HG03571 (cell line): ENCODE data around the gene RAD54L2.
"Not testable (repeated sequence)": the region's sequence is repeated elsewhere in the genome, so short reads cannot be mapped to it uniquely, and the experiment has no call there.

Experiments
- ATAC-seq: cut with Tn5 transposase; IDR thresholded peaks from one replicate; pipeline ENCODE4 v1.9.1; 2021; ENCODE audit not compliant: unreplicated experiment

Gene RAD54L2

DNA sequence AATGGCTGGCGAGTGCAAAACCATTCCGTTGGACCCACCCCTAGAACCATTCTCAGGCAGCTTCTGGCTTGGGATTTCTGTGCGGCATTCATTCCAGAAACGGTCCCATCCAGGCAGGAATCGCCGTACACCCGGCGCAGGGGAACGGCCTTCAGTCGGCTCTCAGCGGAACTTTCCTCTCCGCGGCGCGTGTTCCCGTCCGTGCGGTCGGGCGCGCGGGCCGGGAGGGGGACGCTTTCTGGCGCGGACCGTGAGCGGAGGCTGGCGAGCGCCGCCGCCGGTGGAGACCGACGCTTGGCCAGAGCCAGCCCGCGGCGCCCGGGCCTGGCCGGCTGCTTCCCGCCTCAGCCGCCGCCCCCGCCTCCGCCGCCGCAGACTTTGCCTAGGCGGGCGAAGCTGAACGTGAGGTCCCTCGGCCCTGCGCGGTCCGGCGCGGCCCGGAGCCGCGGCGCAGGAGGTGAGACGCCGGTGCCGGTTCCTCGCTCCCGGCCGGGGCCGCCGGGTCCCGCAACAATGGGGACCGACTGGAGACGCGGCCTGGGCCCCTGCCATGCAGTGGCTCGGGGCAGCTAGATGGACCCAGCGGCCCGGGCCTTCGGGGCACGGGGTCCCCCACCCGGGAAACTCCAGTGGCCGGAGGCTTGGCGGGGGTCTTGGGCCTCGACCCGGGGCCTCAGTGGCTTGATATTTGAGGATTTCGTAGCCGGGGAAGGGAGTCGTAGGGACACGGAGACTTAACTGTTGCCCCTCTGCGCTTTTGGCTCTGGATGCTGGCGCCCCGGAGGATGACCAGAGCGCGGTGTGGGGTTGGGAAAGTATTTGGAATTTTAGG is at the start of gene RAD54L2:
TSS of gene RAD54L2 (plus strand) at position 261 of the 832 bp plus-strand sequence. CDS start 51,702 bp downstream, outside the sequence.
- peak; percentile 74 for ATAC-seq

DNA sequence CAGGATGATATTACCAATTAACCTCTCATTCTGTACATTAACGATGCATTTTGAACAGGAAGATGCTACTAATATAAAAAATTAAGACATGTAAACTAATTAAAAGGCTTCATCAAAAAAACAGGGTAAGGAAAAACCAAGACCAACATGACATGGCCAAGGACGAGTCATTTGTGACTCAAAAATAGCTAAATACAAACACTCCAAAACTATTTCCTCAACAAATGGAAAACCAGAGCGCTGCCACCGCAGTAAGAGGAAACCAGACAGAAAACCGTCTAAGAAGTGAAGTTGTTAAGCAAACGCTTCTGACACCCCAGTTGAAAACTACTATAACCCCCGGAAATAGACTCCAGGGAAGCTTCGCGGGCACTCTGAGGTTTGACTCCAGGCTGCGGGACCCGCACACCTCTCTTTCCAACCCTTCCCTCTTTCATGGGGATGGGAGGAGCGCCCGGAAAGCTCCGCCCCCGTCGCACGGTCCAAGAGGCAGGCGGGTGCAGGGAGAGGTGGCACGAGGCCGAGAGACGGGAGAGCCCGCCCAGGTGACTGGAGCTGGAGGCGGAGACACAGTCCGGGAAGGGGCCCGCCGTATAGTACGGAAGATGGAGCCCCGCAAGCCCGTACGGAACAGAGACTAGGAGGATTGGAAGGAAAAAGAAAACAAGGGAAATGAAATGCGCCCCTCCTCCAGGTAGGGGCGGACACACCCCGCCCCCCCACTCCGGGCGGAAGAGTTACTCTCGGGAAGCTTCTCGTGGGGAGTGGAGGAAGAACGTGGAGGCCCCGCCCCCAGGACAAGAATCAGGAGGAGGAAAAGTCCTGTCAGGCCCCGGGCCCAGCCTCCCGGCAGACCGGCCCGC is 39.4 kb upstream of the RAD54L2 start:
- peak; percentile 47 for ATAC-seq

GRCh38 chr3:51500632-51501131 is 37.8 kb upstream of the RAD54L2 start:
- ATAC-seq, result no peak

GRCh38 chr3:51501833-51502561 is 36.5 kb upstream of the RAD54L2 start:
- ATAC-seq, result no peak

GRCh38 chr3:51502562-51502910 is 36.0 kb upstream of the RAD54L2 start:
- ATAC-seq, result no peak

DNA sequence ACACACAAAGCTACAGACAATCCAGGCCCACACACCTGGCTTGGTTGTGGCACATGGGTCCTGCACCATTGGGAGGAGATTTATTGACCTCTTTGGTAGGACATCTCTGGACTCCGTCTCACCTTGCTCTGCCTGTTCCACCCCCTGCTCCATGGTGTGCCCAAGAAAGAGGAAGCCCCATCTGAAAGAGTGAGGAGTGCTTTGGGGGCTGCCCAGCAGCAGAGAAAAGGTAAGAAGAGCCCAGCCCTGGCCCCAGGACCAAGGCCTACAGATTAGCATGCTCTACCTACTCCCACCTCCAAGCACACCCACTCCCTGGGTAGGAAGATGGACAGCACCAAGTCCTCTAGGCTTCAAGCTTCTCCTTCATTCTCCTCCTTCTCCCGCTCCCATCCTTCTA is 35.5 kb upstream of the RAD54L2 start:
- no peak for ATAC-seq

- ATAC-seq, result no peak
These were observed 30.3 kb upstream of the RAD54L2 start for GRCh38 chr3:51508255-51508654.

- ATAC-seq, result no peak
These were observed 27.5 kb upstream of the RAD54L2 start for GRCh38 chr3:51510996-51511395.

GRCh38 chr3:51514210-51514609 is 24.3 kb upstream of the RAD54L2 start:
- ATAC-seq, result no peak

DNA sequence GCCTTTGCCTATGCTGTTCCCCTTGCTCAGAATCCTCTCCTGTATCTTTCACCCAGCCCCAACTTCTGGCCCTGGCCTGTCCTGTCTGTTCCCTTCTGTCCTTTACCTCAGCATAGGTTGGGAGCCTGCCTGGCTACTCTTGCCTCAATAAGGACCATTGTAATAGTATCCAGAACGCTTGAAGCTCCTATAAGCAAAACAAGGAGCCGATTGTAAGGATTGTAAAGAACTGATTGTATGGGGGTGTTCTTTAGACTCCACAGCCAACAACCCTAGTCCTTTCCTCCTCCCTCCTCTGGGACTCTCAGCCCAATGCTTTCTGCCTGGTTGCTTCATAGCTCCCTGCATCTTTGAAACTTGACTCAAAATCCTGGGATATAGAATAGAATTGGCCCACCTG is 18.7 kb upstream of the RAD54L2 start:
- no peak for ATAC-seq

DNA sequence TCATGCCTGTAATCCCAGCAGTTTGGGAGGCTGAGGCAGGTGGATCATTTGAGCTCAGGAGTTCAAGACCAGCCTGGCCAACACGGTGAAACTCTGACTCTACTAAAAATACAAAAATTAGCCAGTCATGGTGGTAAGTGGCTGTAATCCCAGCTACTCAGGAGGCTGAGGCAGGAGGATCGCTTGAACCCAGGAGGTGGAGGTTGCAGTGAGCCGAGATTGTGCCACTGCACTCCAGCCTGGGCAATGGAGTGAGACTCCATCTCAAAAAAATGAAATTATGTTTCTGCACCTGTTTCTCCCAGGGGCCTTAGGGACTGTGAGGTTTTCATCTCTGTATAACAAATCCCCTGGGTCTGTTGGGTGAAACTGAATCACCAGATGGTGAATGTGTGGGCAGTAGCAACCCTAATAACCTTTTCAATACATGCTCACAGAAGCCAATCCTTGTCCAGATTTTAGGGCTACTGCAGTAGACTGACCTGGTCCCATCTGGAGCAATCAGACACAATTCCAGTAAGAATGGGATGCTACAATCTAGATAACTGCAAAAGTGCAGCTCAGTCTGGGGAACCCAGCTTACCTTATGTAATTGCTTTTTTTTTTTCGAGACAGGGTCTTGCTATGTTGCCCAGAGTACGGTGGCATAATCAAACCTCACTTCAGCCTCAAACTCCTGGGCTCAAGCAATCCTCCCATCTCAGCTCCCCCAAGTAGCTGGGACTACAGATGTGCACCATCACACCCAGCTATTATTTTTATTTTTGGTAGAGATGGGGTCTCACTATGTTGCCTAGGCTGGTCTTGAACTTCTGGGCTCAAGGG is 17.4 kb upstream of the RAD54L2 start:
- peak; percentile 64 for ATAC-seq

DNA sequence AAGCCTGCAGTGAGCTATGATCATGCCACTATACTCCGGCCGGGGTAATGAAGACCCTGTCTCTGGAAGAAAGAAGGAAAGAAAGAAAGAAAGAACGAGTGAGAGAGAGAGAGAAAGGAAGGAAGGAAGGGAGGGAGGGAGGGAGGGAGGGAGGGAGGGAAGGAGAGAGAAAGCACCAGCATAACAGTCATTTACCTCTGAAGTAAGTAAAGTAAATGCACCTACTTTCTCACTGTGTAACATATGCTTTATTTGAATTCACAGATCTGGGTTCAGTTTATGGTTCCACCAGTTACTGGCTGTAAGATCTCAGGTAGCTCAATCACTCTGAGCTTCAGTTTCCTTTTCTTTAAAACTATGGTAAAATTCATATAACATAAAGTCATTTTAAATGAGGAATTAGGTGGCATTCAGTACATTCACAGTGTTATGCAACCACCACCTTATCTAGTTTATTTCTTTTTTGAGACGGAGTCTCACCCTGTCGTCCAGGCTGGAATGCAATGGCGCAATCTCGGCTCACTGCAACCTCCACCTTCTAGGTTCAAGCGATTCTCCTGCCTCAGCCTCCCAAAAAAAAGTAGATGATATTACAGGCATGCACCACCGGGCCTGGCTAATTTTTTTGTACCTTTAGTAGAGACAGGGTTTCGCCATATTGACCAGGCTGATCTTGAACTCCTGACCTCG is 16.1 kb upstream of the RAD54L2 start:
- ATAC-seq, result no peak

- not testable (repeated sequence) for ATAC-seq
These were observed 13.6 kb upstream of the RAD54L2 start for GRCh38 chr3:51524874-51525273.

- ATAC-seq, result no peak
These were observed 8.0 kb upstream of the RAD54L2 start for GRCh38 chr3:51530485-51530884.

- ATAC-seq, result no peak
These were observed 3.1 kb upstream of the RAD54L2 start for GRCh38 chr3:51535146-51536019.

DNA sequence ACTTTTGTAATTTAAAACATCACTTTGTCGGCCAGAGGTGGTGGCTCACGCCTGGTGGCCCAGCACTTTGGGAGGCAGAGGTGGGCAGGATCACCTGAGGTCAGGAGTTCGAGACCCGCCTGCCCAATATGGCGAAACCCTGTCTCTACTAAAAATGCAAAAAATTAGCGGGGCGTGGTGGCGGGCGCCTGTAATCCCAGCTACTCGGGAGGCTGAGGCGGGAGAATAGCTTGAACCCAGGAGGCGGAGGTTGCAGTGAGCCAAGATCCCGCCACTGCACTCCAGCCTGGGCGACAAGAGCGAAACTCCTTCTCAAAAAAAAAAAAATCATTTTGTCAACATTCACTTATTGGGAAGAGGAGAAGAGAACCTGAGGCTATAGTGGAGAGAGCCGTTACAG is 888 bp upstream of the RAD54L2 start:
- ATAC-seq, result not testable (repeated sequence)

GRCh38 chr3:51538115-51538458 is 432 bp upstream of the RAD54L2 start:
- ATAC-seq, result no peak

DNA sequence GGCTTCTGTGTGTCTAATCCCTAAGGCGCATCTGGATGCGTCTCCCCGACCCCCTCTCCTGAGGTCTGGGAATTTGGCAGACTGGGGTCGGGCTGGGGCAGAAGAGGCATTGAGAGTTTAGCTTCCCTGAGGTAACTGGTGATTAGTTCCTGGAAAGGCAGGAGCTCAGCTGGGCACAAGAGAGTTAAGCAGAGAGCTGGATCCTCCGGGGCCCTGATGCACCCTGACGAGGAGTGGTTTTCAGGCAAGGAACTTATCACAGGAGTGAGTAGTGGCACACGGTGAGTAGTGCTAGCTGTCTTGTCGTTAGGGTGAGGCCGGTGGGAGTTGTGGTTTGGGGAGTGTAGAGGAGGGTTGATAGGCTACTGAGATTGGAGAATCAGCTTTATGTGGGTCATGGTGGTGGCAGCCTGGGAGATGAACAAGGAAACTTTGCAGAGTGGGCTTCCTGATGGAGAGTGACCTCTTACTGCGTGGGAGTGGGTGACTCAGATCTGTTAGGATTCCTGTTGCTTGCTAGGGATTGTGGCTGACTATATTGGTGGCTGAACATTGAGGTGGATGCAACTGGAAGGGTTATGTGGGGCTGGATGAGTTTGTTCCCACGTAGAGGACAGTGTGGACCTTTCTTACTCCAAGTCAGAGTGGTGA is 897 bp downstream of the RAD54L2 start:
- ATAC-seq, result no peak
